ENCODE data around the gene KANSL3.
"Not testable (repeated sequence)": the region's sequence is repeated elsewhere in the genome, so short reads cannot be mapped to it uniquely, and the experiment has no call there.

Gene KANSL3

GRCh38 chr2:96664366-96664925, 26.3 kb upstream of the KANSL3 start:
- H3K4me3 ChIP-seq (ENCODE audit: low read depth, low read length): no peak overlapping the region
- no peak for TF ChIP-seq CTCF (IDR thresholded peaks at IDR 0.05; ENCODE audit: low read depth, low read length, missing control alignments)
- no peak for DNase-seq (ENCODE audit: low read depth)

- H3K4me3 ChIP-seq (ENCODE audit: low read depth, low read length): no peak overlapping the region
- TF ChIP-seq CTCF (IDR thresholded peaks at IDR 0.05; ENCODE audit: low read depth, low read length, missing control alignments): no peak
- DNase-seq (ENCODE audit: low read depth): no peak
Measured at GRCh38 chr2:96663829-96664228, 25.7 kb upstream of the KANSL3 start.

- no peak overlapping the region for H3K4me3 ChIP-seq (ENCODE audit: low read depth, low read length)
- TF ChIP-seq CTCF (IDR thresholded peaks at IDR 0.05; ENCODE audit: low read depth, low read length, missing control alignments): no peak
- no peak for DNase-seq (ENCODE audit: low read depth)
Measured at GRCh38 chr2:96663177-96663576, 25.1 kb upstream of the KANSL3 start.

- no peak for DNase-seq (ENCODE audit: low read depth)
- TF ChIP-seq CTCF (IDR thresholded peaks at IDR 0.05; ENCODE audit: low read depth, low read length, missing control alignments): no peak
- no peak overlapping the region for H3K4me3 ChIP-seq (ENCODE audit: low read depth, low read length)
Measured at GRCh38 chr2:96662360-96662759, 24.2 kb upstream of the KANSL3 start.

- DNase-seq (ENCODE audit: low read depth): no peak
- TF ChIP-seq CTCF (IDR thresholded peaks at IDR 0.05; ENCODE audit: low read depth, low read length, missing control alignments): no peak
- H3K4me3 ChIP-seq (ENCODE audit: low read depth, low read length): no peak overlapping the region
Measured at GRCh38 chr2:96661324-96661723, 23.2 kb upstream of the KANSL3 start.

- no peak for TF ChIP-seq CTCF (IDR thresholded peaks at IDR 0.05; ENCODE audit: low read depth, low read length, missing control alignments)
- DNase-seq (ENCODE audit: low read depth): no peak
- H3K4me3 ChIP-seq (ENCODE audit: low read depth, low read length): no peak overlapping the region
Measured at GRCh38 chr2:96656540-96656939, 18.4 kb upstream of the KANSL3 start.

GRCh38 chr2:96655526-96655925, 17.4 kb upstream of the KANSL3 start:
- no peak for DNase-seq (ENCODE audit: low read depth)
- no peak overlapping the region for H3K4me3 ChIP-seq (ENCODE audit: low read depth, low read length)
- TF ChIP-seq CTCF (IDR thresholded peaks at IDR 0.05; ENCODE audit: low read depth, low read length, missing control alignments): no peak

GRCh38 chr2:96654791-96655190, 16.7 kb upstream of the KANSL3 start:
- H3K4me3 ChIP-seq (ENCODE audit: low read depth, low read length); DNase-seq (ENCODE audit: low read depth): not testable (repeated sequence)
